ENCODE results near the gene WDR88.
A peak's percentile ranks its signal among the peaks of the same experiment; 100 is the strongest.
"Not testable (repeated sequence)": the region's sequence is repeated elsewhere in the genome, so short reads cannot be mapped to it uniquely, and the experiment has no call there.

The WDR88 gene

DNA sequence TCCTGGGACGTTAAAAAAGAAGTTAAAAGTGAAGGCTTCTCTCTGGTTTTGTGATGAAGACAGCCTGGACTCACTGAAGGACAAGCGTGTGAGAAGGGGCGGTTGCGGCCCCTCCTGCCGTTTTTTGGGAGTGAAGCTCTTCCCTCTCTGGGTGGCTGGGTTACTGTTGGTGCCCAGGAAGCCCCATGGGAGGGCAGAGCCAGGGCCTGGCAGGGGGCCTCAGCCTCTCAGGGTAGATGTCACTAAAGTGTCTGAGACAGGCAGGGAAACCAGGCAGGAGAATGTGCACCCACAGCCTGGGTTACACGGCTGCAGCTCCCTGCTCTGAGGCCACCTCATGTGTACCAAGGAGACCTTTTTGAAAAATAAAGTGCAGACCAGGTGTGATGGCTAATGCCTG is 1.5 kb upstream of the WDR88 start:
- no peak for DNase-seq

DNA sequence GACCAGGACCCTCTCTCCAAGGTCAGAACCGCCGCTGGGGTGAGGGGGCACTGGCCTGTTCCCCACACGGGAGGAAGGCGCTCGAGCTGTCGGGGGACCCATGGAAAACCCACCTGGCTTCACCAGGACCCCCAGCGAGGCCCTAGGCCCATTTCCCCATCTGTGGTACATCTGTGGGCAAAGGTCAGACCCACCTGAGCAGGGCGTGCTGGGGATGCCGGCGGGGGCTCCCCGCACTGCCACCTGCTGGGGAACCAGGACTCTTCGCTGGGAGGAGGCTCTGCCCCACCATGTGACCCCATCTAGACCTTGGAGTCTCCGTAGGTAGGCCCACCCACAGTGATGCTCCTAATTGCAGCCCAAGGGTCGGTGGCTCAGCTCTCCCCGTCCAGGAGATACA is 511 bp downstream of the WDR88 start:
- DNase-seq: no peak

DNA sequence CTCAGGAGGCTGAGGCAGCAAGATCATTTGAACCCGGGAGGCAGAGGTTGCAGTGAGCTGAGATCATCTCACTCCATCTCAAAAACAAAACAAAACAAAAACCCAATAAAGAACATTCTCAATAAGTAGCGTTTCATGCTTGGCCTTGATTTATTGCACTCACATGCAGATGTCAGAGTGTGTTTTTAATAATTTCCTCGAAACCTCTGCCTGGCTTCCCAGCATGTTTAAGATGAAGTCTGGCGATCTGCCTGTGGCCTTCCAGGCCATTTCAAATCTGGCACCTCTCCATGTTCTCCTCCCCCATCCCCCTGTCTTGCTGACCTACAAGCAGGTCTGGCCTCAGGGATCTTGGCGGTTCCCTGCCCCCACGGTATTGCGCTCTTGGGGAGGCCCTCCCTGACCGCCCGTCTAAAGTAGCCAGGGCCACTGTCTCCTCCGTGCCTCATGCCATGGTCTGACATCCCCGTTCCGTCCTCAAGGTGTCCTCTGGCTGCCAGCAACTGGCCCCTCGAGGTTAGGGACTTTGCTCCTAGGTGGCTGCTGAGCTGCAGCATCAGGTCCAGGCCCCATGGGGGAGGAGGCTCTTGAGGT is 1.6 kb downstream of the WDR88 start:
- DNase-seq: no peak

DNA sequence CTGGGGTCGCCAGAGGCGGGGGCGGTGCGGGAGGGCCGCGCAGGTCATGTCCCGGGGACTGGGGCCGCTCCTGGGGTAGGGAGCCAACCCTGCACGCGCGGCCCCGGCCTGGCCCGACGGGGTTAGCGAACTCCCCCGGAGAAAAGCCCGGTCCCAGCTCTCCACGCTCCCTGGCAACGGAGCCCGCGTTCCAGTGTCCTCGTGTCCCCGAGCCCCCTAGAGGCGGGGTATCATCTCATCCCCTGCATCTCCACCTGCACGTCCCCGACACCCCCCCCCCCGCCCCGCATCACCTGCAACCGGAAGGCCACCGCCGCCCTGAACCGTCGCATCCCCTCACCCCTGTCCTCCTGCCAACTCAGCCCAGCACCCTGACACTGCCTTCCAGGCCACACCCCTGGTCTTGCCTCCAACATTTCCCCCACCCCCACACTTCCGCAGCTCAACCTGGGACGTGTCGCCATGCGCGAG is 2.7 kb downstream of the WDR88 start:
- no peak for DNase-seq

DNA sequence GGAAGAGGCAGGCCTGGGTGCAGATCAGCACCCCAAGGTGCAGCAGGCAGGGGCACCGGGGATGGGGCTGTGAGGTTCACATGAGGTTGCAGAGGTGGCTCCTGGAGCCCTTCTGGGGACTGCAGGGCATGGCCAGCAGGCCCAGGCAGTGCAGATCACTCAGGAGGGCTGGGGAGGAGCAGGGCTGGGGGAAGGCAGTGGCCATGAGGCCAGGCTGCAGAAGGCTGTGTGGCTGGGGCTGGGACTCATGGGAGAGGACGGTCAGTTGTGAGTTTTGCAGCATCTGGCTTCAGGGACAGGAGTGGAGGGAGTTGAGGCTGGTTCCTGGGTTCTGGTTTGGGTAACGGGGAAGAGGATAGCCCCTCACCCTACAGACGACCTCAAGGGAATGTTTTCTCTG is 7.3 kb downstream of the WDR88 start:
- no peak for DNase-seq

DNA sequence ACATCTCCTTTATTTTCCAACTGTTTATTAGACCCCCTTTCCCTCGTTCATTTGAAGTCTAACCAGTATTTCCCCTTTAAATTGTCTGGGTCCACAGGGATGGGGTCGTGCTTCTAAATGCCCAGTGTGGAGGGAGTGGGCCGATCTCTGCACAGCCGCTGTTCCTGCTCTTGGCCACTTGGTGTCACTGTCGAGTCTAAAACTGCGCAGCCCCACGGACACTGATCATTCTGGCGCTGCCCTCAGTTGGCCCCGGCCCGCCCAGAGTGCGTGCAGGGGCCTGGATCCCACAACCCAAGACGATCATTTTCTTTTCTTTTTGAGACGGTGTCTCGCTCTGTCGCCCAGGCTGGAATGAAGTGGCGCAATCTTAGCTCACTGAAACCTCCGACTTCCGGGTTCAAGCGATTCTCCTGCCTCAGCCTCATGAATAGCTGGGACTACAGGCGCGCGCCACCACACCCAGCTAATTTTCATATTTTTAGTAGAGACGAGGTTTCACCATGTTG is 12.0 kb downstream of the WDR88 start:
- peak; percentile 49 for DNase-seq

DNA sequence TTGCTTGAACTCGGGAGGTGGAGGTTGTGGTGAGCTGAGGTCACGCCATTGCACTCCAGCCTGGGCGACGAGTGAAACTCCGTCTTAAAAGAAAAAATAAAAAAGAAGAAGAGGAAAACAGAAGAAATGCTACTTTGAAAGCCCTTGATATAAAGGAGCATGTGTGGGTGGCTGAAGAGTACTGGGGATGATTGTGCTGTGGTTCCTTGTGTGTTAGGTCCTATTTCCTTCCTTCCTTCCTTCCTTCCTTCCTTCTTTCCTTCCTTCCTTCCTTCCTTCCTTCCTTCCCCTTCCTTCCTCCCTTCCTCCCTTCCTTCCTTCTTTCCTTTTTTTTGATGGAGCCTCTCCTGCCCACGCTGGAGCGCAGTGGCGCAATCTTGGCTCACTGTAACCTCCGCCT is 14.3 kb downstream of the WDR88 start:
- DNase-seq: no peak

DNA sequence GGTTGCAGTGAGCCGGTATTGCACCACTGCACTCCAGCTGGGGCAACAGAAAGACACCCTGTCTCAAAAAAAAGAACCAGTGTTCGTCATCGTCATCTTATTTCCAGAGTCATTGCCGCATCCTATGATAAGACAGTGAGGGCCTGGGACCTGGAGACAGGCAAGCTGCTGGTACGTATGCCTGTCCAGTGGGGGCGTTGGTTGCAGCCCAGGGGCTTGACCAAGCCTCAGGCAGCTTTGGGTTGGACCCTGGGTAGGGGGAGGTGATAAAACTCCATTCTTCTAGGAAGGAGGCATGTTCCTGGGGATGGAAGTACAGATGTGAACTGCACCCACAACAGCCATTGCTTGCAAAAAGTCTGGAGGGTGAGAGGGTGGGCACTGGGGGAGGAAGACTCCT is 15.6 kb downstream of the WDR88 start:
- no peak for DNase-seq

- no peak for DNase-seq
Measured at GRCh38 chr19:33150852-33151518, 19.1 kb downstream of the WDR88 start.

DNA sequence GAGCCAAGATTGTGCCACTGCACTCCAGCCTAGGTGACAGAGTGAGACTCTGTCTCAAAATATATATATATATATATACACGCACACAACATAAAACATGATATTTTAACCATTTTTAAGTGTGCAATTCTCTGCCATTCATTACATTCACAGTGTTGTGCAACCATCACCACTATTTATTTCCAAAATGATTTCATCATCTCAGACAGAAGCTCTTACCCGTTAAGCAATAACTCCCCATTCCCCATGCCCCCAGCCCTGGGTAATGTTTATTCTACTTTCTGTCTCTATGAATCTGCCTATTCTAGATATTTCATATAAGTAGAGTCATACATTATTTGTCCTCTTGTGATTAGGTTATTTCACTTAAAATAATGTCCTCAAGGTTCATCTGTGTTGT is 20.3 kb downstream of the WDR88 start:
- DNase-seq: no peak

DNA sequence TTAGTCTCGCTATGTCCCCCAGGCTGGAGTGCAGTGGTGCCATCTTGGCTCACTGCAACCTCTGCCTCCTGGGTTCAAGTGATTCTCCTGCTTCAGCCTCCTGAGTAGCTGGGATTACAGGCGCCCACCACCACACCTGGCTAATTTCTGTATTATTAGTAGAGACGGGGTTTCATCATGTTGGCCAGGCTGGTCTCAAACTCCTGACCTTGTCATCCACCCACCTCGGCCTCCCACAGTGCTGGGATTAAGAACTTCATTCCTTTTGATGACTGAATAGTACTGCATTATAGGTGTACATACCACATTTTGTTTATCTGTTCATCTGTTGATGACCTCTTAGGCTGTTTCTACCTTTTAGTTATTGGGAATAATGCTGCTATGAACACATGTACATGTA is 20.7 kb downstream of the WDR88 start:
- DNase-seq: not testable (repeated sequence)

DNA sequence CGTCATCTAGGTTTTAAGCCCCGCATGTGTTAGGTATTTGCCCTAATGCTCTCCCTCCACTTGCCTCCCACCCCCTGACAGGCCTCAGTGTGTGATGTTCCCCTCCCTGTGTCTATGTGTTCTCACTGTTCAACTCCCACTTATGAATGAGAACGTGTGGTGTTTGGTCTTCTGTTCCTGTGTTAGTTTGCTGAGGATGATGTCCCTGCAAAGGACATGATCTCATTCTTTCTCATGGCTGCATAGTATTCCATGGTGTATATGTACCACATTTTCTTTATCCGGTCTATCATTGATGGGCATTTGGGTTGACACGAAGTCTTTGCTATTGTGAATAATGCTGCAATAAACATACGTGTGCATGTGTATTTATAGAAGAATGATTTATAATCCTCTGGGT is 22.4 kb downstream of the WDR88 start:
- not testable (repeated sequence) for DNase-seq

- DNase-seq: peak; percentile 58
Measured at GRCh38 chr19:33156334-33156733, 24.4 kb downstream of the WDR88 start.

DNA sequence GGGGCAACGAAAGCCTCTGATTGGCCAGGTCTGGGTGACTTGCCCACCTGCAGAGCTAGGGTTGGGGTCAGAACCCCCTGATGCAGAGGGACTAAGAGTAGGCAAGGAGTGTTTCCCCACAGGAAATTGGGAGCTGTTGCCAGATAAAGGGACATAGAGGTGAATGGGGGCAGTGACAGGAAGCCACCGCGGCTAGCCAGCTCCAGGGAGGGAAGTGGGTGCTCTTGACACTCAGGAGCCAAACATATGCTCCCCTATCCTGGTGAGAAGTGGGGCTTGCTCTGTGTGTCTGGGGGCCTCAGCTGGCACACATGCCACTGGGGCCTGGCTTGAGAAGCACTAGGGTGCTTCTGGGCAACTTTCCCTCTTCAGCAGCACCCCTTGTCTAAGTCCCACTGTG is 26.0 kb downstream of the WDR88 start:
- DNase-seq: no peak

DNA sequence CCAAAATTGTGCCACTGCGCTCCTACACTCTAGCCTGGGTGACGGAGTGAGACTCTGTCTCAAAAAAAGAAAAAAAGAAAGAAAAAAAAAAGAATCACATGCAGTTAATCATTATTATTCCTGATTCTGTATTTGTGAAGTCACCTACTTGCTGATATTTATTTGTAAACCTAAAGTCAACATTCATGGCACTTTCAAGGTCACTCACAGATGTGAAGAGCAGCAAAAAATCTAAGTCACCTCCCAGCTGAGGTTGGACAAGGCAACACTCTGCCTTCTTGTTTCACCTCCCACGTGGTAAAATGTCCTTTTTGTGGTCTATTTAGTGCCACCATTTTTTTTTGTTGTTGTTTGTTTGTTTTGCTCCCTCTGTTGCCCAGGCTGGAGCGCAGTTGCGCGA is 26.5 kb downstream of the WDR88 start:
- DNase-seq: no peak

GRCh38 chr19:33159149-33159548 is 27.2 kb downstream of the WDR88 start:
- DNase-seq: no peak

DNA sequence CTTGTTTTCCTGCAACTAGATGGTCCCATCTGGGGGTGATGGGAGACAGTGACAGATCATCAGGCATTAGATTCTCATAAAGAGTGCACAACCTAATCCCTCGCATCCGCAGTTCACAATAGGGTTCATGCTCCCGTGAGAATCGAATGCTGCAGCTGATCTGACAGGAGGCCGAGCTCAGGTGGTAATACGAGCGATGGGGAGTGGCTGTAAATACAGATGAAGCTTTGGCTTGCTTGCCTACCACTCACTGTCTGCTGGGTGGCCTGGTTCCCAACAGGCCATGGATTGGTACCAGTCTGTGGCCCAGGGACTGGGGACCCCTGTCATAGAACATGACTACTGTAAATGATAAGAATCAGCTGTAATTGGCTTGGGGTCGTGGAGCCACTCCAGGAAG is 28.0 kb downstream of the WDR88 start:
- DNase-seq: no peak

DNA sequence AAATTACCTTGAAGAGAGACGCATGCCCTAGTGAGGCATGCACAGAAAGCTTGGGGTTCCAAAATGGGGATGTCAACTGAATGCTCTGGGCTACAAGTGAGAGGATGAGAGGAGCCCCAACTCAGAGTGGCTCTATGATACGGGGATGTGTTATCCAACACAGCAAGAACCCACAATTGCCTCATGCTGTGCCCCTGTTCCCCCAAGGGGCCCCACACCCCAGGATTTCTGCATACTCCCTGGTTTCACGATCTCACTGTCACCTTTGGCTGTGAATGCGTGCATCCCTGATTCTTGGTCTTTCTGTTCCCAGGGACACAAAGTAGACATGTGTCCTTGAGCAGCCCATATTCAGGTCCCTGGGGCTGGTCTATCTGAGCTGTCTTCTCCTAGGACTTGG is 29.3 kb downstream of the WDR88 start:
- DNase-seq: no peak

DNA sequence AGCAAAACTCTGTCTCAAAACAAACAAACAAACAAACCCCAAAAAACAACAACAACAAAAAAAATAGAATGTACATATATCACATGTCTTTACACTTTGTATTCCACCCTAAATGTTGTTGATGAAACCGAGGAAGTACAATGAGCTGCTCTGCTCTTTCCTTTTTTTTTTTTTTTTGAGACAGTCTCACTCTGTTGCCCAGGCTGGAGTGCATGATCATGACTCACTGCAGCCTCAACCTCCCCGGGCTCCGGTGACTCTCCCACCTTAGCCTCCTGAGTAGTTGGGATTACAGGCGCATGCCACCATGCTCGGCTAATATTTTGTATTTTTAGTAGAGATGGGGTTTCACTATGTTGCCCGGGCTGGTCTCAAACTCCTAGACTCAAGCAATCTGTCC is 31.6 kb downstream of the WDR88 start:
- DNase-seq: no peak

DNA sequence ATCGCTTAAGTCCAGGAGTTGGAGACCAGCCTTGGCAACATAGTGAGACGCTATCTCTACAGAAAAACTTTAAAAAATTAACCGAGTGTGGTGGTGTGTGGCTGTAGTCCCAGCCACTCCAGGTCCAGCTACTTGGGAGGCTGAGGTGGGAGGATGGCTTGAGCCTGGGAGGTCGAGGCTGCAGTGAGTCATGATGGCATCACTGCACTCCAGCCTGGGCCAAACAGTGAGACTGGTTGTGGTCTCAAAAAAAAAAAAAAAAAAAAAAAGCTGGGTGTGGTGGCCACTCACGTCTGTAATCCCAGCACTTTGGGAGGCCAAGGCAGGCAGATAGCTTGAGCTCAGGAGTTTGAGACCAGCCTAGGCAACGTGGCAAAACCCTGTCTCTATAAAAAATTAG is 34.1 kb downstream of the WDR88 start:
- not testable (repeated sequence) for DNase-seq

- no peak for DNase-seq
Measured at GRCh38 chr19:33167438-33167837, 35.5 kb downstream of the WDR88 start.

- DNase-seq: no peak
Measured at GRCh38 chr19:33168528-33168927, 36.6 kb downstream of the WDR88 start.

DNA sequence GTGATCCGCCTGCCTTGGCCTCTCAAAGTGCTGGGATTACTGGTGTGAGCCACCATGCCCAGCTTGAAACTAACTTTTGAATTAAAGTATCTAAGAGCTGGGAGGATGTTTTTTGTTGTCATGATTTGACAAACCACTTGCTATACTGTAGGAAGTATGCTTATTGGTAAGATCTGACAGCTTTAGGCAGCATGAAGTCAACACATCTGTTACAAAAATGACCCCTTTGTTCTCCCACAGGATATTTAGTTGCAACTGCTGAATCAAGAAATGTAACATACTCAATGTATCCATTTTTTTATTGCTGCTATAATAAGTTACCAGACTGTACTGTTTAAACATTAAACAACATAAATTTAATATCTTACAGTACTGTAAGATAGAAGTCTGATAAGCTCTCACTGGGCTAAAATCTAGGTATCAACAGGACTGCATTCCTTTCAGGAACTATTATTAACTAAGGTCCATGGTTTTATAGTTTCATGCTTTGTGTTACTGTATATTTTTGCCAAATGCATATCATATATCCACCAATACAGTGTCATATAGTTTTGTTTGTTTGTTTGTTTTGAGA is 39.4 kb downstream of the WDR88 start:
- no peak for DNase-seq

GRCh38 chr19:33171916-33172359 is 40.0 kb downstream of the WDR88 start:
- peak; percentile 59 for DNase-seq
